ENCODE measurements around the gene ORAI2.

- no peak for TF ChIP-seq REST (IDR thresholded peaks at IDR 0.05; ENCODE audit: insufficient read depth in 1 of 2, low read depth in 2 of 2, low read length in 2 of 2)
- no peak for TF ChIP-seq POLR2AphosphoS5 (IDR thresholded peaks at IDR 0.05; ENCODE audit: low read depth, low read length)
- TF ChIP-seq SIN3A (IDR thresholded peaks at IDR 0.05; ENCODE audit: borderline replicate concordance, insufficient read depth, low read length): no peak
These were observed 19.1 kb downstream of the ORAI2 start for GRCh38 chr7:102452451-102452850.
